ENCODE data around the gene C15orf40.

C15orf40 gene

DNA sequence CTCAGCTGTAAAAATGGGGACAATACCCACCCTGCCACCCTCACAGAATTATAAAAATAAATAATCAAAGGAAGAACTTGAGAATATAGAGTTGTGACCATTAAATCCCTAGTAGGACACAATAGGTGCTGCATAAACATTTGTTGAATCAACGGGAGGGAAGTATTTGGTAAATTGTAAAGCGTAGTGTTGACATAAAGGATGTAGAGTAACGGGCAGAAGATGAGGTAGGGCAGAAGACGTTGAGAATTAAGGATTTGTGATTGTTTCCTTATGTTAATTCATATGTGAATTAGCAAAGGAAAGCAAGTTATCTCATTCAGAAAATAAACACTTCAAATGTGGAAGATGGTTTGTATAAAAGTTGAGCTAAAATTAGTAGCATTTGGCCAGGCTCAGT lies 18.3 kb downstream of the C15orf40 start:
- no peak for DNase-seq (ENCODE audit: low read depth)

DNA sequence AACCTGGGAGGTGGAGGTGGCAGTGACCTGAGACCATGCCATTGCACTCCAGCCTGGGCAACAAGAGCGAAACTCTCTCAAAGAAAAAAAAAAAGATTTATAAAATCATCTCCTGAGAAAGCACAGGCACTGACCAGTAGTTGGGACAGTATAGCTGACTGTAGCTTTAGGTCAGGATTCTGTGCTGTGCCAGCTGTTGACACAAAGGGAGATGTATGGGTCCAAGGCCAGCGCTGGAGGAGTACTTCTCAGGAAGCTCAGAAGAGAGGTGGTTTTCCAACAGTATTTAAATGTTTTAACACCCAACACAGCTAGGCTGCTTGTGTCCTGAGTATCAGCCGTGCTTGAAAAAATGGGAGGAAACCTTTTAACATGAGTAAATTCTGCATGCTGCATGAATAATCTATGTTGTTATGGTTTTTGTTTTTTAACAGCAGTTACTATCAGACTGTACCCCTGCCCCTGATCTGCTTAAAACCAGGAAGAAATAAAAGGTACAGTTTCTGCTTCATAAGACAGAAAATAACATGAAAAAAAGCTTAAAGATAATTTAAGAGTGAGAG lies 18.9 kb downstream of the C15orf40 start:
- DNase-seq (ENCODE audit: low read depth): no peak

DNA sequence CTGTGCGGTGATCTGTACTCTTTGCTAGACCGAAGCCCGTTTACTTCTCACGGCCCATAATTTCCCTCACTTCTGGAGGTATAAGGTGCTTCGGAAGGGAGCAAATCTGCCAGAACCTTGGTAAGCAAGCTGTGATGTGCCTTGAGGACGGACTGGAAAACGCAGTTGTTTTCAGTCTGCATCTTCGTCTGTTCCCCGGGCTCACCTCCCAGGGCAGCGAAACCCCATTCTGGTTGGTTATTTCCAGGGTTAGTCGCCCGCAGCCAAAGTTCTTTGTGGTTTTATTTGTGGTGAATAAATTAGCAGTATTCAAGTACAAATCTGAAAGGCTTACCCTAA lies 25.0 kb downstream of the C15orf40 start:
- DNase-seq (ENCODE audit: low read depth): no peak

DNA sequence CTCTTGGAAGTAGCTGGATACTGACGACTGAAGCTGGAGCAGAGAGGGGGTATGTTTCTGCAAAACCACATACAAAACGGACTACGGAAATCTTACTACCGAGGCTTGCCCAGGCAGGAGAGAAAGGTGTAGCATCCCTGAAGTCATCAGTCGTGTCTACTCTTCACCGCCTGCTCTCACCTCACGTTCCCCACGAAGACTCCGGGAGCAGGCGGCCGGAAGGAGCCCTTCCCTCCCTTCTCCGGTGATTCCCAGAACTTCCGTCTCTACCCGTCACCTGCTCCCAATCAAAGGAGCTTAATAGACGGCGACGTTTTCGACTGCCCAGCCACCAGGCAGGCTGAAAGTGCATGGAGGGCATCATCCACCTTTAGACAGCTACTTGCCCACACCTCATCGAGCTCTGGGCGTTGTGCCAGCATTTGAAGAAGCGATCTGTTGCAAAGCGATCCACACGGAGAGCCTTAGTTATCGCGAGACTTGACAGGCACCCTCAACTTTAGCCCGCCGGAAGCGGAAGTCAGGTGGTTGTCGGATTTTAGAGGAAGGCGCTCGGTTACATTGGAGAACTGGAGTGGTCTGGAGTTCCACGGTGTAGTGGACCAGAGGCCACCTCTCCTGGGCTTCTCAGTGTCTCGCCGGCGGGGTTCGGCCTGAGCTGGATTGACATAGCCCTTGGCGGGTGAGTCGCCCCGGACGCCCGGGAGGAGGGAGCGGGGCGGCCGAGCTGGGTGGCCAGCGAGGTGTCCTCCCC lies 25.6 kb downstream of the C15orf40 start, which contains the start of gene RAMAC:
Gene RAMAC, plus strand, starts transcription at position 523 of the 754 bp plus-strand sequence. CDS start 2,809 bp downstream, outside the sequence.
- DNase-seq (ENCODE audit: low read depth): peak; percentile 89

DNA sequence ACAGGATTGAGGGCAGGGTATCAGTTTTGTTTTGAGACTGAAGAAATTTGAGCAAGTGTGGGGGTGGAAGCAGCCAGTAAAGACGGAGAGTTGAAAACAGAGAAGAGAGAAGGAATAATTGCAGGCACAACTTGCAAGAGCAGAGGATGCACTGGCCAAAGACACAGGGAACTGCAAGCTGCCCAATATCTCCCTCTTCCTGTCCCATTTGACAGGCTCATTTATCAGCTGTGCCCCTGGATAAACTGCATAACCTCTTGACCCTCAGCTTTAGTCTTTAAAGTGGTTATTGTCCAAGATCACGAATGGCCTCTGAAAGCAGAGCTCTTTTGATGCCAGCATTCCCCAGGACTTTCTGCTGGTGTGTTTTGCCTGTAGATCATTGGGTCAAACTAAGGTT lies 30.5 kb downstream of the C15orf40 start:
- DNase-seq (ENCODE audit: low read depth): no peak

DNA sequence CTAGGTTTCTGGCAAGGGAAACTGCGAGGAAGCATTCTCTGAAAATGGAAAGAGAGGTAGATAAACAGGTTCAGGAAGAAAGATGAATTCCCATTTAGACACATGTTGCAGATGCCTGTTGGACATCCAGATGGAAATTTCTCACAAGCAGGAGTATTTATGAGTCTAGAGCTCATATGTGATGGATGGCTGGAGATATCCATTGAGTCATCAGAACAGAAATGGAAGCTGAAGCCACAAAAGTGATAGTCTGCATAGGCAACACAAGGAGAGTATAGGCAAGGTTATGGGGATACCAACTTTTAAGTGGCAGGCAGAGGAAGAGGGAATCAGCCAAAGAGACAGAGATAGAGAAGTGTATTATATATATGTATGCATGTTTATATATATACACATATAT lies 31.7 kb downstream of the C15orf40 start:
- no peak for DNase-seq (ENCODE audit: low read depth)

DNA sequence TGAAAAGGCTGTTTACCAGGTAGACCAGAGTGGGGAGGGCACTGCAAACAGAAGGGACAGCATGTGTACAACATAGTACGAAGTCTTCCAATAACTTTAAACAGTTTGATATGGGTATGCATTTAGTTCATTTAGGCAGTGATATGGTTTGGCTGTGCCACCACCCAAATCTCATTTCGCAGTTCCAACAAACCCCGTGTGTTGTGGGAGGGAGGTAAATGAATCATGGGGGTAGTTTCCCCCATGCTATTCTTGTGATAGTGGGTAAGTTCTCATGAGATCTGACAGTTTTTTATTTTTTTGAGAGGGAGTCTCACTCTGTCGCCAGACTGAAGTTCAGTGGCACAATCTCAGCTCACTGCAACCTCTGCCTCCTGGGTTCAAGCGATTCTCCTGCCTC lies 33.0 kb downstream of the C15orf40 start:
- DNase-seq (ENCODE audit: low read depth): no peak

DNA sequence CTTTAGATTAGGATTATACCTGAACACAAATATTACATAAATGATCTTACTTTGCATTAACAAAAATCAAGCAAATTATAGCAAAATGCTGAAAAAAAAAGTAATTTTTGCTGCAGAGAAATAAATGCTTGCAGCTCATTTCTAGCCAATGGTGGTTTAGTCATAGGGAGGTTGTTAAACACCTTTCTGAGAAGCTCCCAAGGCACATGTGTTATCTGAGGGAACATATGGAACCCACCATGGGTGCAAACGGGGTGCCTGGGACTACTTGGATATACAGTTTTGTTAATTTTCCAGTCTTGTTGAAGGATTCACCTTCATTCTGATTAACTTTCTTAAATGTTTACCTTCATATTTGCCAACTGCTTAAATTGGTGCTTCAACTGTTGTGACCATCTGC lies 34.4 kb downstream of the C15orf40 start:
- no peak for DNase-seq (ENCODE audit: low read depth)

DNA sequence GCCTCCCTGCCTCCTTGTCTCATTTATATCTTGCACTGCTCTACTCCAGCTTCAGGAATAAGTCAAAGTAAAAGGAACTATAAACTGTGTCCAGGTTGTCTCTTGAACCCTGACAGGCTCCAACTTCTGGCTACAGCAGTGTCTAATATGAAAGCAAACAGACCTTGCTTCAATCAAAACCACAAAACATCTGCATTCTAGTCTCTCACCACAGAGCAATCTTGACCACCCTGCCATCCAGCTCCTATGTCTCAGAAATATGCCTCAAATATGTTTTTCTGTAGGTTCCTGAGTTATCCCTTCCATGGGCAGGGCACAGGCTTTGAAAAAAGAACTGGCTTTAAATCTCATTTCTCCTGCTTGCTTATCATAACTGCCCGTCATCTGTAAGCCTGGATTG lies 38.4 kb downstream of the C15orf40 start:
- no peak for DNase-seq (ENCODE audit: low read depth)

DNA sequence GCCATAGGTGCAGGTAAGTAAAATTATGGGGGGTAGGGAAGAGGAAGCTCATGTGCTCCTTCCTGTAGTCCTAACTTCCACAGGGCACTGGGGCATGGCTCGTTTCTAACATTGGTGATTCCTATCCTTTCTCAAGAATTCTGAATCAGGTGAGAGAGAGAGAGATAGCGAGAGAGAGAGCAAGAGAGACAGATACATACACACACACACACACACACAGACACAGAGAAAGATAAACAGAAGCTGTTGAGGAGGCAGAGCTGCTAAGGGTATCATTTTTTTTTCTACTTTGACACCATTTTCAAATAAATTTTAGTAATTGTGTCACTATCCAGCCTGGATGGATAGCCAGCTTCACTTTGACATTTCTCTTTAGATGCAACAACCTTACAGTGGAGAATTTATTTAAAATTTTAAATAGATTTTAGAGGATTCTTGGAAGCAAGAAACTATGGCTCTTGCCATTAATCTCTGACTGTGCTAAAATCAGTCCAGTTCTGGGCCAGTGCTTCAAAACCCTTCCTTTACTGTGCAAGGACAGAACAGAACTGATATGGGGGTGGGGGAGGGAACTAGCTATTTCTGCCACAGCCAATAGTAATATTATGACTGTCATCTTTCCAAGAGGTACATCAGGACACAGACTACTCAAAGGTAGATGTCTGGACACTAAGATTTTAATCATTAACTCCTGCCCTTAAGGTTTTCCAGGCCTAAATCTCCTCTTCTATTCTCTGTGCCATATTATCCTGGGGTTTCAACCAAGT lies 40.0 kb downstream of the C15orf40 start:
- no peak for DNase-seq (ENCODE audit: low read depth)

DNA sequence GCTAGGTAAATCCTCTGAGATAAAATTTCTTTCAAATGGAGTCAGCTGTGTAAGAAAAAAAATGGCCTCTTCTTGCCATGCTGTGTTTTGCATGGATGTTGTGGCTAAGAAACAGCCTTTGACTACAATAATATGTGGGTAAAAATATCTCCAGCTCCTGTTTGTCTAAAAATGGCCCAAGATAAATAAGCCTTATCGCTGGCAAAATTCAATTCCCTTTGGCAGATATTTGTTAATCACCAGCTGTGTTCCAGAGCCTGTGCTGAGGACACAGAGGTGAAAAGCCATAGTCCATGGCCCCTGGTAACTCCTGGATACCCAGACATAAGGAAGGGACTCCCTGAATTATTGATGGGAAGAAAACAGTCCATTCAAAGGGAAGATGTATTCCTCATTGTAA lies 40.7 kb downstream of the C15orf40 start:
- DNase-seq (ENCODE audit: low read depth): no peak

DNA sequence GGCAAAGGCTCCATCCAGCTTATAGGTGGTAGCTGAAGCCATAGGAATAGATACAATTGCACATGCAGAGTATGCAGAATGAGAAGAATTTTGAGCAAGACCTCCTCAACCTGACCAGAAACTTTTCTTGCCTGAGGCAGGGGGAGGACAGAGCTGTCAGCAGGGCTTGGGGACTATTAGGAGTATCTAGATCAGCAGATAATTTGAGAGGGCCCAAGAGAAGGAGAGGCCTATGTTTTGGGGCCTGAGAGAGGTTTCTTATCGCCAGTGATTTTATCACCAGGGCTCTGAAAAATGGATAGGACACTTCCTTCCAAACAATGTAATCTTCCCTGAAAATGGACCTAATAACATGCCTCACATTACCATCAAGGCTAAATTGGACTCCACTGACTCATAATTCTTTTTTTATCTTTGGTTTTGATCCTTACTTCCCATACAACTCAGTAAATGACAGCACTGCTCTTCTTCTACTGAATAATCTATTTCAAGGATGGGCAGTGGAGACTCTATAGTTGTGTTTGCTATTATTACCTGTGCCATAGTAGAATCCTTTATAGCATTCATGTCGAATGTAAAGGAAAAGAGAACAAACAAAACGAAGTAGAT lies 41.3 kb downstream of the C15orf40 start:
- DNase-seq (ENCODE audit: low read depth): no peak

DNA sequence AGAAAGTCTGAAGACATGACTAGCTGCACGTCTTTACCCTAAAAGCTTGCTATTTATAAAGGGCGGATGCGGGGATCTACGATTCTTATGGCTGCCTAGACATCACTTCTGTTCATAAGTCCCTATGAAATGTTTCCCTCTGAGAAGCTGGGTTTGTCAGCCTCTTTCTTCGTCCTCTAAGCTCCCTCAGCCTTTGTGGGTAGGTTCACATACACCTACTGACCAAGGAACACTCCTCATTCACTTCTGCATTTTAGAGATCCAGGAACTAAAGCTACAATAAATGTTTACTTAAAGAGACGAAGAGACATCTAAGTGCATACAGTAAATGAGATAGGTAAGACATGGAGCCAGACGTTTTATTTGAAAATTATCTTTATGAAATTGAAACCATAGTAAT lies 42.1 kb downstream of the C15orf40 start:
- DNase-seq (ENCODE audit: low read depth): no peak

DNA sequence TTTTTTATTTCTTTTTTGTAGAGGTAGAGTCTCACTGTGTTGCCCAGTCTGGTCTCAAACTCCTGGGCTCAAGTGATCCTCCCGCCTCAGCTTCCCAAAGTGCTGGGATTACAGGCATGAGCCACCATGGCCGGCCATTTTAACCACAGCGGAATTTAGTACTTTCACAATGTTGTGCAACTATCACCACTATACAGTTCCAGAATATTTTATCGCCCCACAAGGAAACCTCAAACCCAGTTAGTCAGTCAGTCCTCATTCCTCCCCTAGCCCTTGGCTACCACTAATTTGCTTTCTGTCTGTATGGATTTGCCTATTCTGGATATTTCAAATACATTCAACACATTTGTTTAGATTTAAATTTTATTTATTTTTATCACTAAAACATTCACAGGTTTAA lies 43.4 kb downstream of the C15orf40 start:
- no peak for DNase-seq (ENCODE audit: low read depth)

DNA sequence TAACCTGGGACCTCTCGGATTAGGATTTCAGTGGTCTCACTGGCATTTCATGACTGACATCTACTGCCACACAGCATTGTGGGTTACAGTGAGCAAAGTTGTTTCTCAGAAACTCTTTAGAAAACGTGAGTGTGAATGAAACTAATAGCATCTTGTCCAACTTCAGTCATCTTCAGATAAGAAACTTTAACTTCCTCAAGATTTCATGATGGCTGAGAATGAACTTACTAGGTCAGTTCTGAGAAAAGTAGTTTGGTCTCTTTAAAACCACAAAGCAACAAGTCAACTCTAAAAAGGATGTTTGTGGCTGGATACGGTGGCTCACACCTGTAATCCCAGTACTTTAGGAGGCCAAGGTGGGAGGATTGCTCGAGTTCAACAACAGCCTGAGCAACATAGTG lies 44.8 kb downstream of the C15orf40 start:
- no peak for DNase-seq (ENCODE audit: low read depth)

DNA sequence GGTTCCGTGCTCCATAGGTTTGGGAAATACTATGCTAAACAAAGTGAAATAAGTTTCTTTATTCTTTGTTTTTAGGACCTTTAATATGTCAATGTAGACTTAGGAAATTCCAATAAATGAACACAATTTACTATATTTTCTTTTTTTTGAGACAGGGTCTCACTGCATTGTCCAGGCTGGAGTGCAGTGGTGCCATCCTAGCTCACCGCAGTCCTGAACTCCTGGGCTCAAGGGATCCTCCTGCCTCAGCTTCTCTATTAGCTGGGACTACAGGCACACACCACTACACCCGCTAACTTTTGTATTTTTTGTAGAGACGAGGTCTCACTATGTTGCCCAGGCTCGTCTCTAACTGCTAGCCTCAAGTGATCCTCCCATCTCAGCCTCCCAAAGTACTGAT lies 46.5 kb downstream of the C15orf40 start:
- DNase-seq (ENCODE audit: low read depth): no peak

DNA sequence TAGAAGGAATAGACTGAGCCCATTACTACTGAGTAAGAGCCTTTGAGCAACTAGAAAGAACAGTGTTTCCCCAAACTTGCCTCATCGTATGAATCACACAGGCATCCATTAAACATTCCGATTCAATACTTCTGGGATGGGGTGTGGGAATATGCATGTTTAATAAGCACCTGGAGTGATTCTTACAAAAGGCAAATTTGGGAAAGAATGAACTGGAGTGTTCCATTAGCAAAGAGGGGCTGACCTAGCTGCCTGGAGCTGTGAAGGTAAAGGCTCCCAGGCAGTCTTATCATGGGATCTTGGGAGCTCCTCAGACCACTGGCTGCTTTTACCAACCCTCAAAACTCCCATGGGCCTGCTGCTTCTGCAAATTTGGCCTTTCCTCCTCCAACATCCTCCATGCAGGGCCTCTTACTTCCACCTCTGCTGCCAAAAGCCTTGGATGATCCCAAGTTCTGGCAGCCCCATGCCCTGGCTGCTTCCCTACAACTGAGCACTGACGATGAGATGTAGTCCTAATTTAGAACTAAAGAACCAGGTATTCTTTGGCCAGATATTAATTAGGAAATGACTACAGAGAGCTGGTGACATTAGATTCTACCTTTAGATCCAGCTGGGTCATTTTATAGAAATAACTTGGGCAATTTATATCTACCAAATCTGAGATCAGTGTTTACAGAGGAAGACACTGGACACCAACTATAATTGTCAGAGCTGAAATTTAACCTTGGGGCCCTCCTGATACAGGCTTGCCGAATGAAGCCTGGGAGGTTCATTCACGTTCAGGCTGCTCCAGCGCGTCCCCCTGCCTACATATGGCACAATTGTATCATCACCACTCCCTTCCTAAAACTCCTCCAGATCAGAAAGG lies 47.7 kb downstream of the C15orf40 start:
- DNase-seq (ENCODE audit: low read depth): no peak

DNA sequence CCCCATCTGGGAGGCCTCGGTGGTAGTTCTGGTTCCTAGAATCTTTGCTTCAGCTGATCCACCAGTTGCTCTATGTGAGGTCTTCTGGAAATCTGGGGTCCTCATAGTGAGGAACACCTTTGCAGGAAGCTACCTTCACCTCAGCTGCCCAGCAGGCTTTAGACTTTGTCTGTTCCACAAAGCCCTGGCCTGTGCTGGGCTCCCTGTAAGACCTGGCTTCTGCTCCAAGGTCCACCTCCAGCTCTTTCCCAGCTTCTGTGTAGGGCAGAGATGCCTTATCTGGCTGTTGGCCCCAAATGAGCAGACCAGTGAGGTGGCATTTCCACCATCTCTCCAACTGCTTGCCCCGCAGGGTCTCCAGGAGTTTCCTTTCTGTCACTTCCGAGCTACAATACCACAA lies 50.7 kb downstream of the C15orf40 start:
- no peak for DNase-seq (ENCODE audit: low read depth)

DNA sequence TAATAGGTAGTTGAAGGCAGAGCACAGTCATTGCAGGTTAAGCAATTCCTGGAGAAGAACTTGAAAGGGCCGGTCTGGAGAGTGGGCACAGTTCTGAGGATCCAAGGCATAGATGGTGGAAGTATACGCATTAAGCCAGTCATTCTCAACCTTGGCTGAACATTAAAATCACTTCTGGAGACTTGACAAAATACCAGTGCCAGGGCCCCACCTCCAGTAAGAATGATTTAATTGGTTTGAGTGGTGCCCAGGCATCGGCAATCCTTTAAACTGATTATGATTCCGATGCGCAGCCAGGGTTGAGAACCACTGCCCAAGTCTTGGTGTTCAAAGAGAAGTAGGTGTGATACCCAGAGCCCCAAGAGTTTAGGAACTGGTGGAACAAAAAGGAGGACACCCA lies 52.0 kb downstream of the C15orf40 start:
- no peak for DNase-seq (ENCODE audit: low read depth)

DNA sequence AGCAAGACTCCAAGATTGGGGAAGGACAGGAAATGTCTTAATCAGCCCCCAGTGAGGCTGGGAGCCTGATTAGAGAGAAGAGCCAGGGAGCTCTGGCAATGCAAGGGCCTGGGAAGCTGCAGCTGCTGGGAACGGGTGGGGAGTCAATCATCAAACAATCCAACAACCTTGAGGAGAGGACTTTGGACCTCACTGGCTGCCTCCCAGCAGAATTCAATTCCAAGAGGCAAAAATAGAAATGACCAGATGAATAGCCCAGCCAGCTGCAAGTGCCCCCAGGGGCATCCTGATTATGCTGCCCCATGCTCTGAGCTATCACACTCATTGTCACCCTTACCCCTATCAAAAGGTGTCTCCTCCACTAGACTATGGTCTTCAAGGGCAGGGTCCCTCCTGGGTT lies 52.8 kb downstream of the C15orf40 start:
- DNase-seq (ENCODE audit: low read depth): no peak

DNA sequence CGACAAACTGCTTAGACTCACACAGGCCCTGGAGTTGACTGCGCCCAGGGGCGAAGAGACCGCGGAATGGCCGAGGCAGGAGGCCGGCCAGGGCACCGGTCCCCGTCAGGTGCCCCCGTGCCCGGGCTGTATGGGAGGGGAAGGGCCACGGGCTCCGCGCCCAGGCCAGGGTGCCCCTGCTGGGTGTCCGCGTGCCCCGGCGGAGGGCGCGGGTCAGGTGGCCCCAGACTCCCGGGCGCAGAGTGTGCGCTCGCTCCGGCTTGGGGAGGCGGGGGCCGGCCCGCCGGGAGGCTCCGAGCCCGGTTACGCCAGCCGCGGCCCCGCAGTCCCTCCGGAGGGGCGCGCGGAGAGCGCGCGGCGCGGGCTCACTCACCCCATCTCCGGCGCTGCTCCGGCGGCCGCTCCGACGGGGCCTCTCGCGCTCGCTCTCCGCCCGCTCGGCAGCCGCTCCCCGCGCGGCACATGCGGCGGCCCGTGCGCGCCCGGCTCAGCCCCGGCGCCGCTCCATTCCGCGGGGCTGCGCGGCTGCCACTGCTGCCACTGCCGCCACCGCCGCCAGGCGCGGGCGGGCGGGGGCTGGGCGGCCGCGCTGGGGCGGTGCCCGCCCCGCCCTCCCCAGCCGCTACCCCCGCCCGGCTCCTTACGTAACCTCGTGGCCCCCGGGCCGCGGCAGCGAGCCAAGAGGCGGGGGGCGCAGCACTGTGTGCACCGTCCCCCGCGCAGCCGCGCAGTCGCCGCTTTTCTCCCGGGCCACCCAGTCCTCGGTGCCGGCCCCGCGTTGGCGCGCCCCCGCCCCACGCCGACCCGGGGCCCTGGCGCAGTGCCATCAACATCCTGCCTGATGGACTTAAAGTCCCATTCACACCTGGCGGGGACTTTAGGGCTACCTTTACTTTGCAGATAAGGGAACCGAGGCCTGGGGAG lies 59.0 kb downstream of the C15orf40 start, which contains the start of gene HOMER2:
Gene HOMER2, minus strand, starts transcription at position 563 of the 924 bp plus-strand sequence. Its CDS starts 185 bp downstream, at position 378.
- DNase-seq (ENCODE audit: low read depth): no peak

Data from T-helper 22 cell (primary cell).